ENCODE data around the gene CCT6A.
"Not testable (repeated sequence)": the region's sequence is repeated elsewhere in the genome, so short reads cannot be mapped to it uniquely, and the experiment has no call there.

Gene CCT6A

GRCh38 chr7:56083150-56083785, 31.7 kb downstream of the CCT6A start:
- ChIA-PET CTCF (interaction anchor here (0.6 to 3.1 kb wide), 4 partner anchors 9 to 488 kb away, joined by 3 to 26 read pairs (median 4); partner anchors contain the start of gene PHKG1), POLR2A (no interaction called here)

GRCh38 chr7:56086761-56087160, 35.2 kb downstream of the CCT6A start:
- H3K4me3 ChIP-seq (ENCODE audit: low read depth, low read length), result no peak overlapping the region
- no peak for DNase-seq (ENCODE audit: low read depth, low spot score)
- POLR2A ChIA-PET, result interaction anchor here (0.7 kb wide), 1 partner anchor 35 kb away, joined by 3 read pairs; the partner anchor contains the start of genes CCT6A and PSPH
- TF ChIP-seq CTCF (IDR thresholded peaks at IDR 0.05; ENCODE audit: insufficient read depth, low read length, missing control alignments), result no peak
- CTCF ChIA-PET, result interaction anchor here (2.6 kb wide), 1 partner anchor 12 kb away, joined by 11 read pairs; no protein-coding TSS in a partner anchor

More at GRCh38 chr7:56083150-56083785, 31.7 kb downstream of the CCT6A start:
- DNase-seq (ENCODE audit: low read depth, low spot score), result no peak
- no peak overlapping the region for H3K4me3 ChIP-seq (ENCODE audit: low read depth, low read length)
- TF ChIP-seq CTCF (IDR thresholded peaks at IDR 0.05; ENCODE audit: insufficient read depth, low read length, missing control alignments), result no peak

DNA sequence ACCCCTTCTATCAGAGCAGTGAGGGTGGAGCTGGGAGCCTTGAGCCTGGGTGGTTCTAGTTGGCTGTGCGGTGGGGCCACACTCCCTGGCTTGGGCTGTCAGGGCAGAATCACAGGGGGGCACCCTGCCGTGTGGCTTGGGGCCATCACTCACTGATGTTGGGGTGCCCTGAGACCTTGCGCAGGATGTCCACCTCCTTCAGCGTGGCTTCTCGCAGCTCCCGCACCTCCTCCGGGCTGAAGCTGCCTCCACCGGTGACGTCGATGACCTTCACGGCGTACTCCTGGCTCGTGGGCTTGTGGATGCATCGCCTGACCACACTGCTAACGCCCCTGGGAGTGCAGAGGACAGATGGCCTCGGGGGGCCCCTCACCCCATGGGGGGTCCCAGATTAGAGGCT, 35.9 kb downstream of the CCT6A start:
- no peak for DNase-seq (ENCODE audit: low read depth, low spot score)
- CTCF ChIA-PET, result interaction anchor here (2.6 kb wide), 1 partner anchor 13 kb away, joined by 11 read pairs; no protein-coding TSS in a partner anchor
- no peak overlapping the region for H3K4me3 ChIP-seq (ENCODE audit: low read depth, low read length)
- POLR2A ChIA-PET, result no interaction called here
- TF ChIP-seq CTCF (IDR thresholded peaks at IDR 0.05; ENCODE audit: insufficient read depth, low read length, missing control alignments), result no peak

DNA sequence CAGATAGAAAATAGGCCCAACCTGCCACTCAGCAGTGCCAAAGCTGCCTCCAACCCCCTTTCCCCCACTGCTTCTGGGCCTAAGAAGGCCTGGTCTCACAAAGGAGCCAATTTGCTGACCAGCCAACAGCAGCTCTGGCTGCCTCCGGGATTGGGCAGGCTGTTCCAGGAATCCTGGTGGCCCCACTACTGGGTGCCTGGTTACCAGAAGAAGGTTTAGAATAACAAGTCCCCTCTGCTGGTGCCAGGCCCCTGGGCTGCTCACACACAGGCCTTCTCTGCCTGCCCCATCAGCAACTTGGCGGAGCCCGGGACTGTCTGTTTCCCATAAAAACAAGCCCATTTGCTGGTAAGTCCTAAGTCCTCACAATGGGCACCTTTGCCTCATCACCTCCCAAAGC, 40.0 kb downstream of the CCT6A start:
- CTCF ChIA-PET, result interaction anchor here (1.0 to 3.5 kb wide), 5 partner anchors 14 to 449 kb away, joined by 4 to 21 read pairs (median 5); no protein-coding TSS in a partner anchor
- TF ChIP-seq CTCF (IDR thresholded peaks at IDR 0.05; ENCODE audit: insufficient read depth, low read length, missing control alignments), result no peak
- DNase-seq (ENCODE audit: low read depth, low spot score), result no peak
- no peak overlapping the region for H3K4me3 ChIP-seq (ENCODE audit: low read depth, low read length)
- POLR2A ChIA-PET, result interaction anchor here (1.1 kb wide), 1 partner anchor 14 kb away, joined by 3 read pairs; no protein-coding TSS in a partner anchor

DNA sequence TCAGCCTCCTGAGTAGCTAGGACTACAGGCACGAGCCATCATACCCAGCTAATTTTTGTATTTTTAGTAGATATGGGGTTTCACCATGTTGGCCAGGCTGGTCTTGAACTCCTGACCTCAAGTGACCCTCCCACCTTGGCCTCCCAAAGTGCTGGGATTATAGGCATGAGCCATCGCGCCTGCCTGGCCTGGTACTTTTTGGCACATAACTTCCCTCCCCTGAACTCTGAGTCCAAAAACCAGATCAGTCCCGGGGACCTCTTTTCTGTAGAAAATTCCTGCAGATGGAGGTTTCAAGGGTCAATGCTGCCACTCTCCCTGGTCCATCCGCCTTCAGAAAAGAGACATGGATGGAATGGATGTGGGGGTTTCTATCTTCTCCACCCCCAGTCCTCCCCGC, 40.8 kb downstream of the CCT6A start:
- POLR2A ChIA-PET, result interaction anchor here (2.1 kb wide), 1 partner anchor 13 kb away, joined by 4 read pairs; no protein-coding TSS in a partner anchor
- not testable (repeated sequence) for H3K4me3 ChIP-seq (ENCODE audit: low read depth, low read length); DNase-seq (ENCODE audit: low read depth, low spot score)
- CTCF ChIA-PET, result interaction anchor here (0.7 to 3.5 kb wide), 13 partner anchors 9 to 450 kb away, joined by 3 to 21 read pairs (median 5); no protein-coding TSS in a partner anchor

GRCh38 chr7:56092789-56093531, 41.4 kb downstream of the CCT6A start, which contains the start of gene PHKG1:
TSS of gene PHKG1 (minus strand) at chr7:56092952. CDS start at chr7:56088941, 4,011 bp downstream.
- TF ChIP-seq CTCF (IDR thresholded peaks at IDR 0.05; ENCODE audit: insufficient read depth, low read length, missing control alignments), result peak; percentile 29
- CTCF ChIA-PET, result interaction anchor here (0.6 to 3.5 kb wide), 13 partner anchors 8 to 451 kb away, joined by 3 to 21 read pairs (median 5); no protein-coding TSS in a partner anchor
- POLR2A ChIA-PET, result interaction anchor here (2.1 kb wide), 1 partner anchor 13 kb away, joined by 4 read pairs; no protein-coding TSS in a partner anchor
- DNase-seq (ENCODE audit: low read depth, low spot score), result peak; percentile 44
- H3K4me3 ChIP-seq (ENCODE audit: low read depth, low read length), result no peak within 1 kb of the TSS
